ENCODE data around the gene AUTS2.

AUTS2 gene

DNA sequence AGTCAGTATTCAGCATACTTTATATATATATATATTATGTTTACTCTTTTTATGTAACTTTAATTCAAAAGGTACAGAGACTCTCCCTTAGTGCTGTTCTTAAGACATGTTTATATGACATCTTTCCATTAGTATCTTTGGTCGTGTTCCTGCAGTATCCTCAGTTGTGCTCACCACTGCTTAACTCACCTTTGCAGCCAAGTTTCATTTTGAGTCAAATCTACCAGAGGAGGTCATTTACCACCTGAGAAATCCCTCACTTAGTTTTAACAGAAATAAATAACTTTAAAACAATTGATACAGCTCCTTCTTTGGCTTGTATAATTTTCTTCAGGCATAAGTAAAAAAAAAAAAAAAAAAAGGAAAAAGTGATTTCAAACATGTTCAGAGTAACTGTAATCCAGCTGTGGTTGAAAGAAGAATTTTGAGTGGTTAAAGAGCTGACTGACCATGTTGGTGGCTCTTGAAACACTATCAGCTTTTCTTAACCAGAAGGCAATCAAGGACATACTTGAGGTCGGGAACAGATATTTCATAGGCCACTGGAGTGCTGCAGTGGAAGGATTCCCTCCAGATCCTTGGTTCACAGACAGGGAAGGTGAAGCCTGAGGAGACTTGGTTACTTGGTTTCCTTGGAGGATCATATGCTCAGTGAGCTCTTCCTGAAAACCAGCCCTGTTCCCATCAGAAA, 116.8 kb downstream of the AUTS2 start:
- FAIRE-seq, result no peak
- DNase-seq (ENCODE audit: low spot score), result no peak

DNA sequence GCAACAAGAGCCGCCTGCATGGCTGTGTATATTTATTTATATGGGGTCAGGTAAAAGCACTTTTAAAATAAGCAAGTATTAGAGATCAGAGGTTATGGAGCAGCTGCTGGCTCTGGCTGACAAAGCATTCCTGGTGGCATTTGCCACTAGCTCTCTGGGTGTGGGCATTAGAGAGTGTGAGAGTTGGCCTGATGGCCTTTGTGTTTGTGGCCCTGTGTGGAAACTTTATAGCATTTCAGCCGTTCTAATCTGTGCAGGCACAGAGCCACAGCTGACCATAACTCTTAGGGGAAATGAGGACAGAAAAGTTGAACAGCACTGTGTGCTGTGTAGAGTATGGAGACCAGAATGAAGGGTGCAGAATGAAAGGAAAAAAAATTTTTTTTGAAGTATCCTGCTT, 118.9 kb downstream of the AUTS2 start:
- no peak for FAIRE-seq

DNA sequence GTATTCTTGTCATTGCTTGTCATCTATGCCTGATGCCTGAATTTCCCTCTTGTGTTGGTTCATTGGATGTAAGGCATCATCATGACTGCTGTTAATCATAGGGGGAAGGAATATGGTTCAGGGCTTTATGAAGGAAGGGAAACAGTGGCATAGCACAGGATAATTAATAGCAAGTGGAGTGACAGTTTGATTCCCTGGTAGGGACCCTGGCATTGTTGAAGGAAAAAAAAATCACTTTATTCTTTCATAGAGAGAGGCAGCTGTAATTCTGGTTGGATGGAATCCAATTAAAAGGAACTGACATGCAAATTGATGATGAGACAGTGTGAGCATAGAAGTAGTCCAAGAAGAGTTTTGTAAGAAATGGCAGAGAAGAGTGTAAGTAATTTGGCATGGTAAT, 121.4 kb downstream of the AUTS2 start:
- FAIRE-seq, result no peak

More for the DNA sequence above, 118.9 kb downstream of the AUTS2 start:
- DNase-seq (ENCODE audit: low spot score), result no peak

DNA sequence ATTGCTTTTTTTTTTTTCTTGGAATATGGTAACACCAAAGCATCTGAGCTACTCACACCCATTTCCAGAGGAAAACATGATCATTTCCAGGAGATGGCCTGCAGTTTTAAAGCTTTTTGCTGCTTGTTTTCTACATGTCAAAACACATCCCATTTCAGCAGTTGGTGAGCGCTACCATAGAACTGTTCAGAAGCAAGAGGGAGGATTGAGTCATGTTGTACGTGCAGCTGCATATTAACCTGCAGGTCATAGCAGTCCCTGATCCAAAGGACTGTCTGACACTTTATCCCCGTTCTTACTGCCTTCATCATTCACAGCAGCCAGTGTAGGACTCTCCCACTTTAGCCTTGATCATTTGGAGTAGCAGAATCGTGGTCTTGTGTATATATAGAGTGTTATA, 124.6 kb downstream of the AUTS2 start:
- DNase-seq (ENCODE audit: low spot score) (no peak), FAIRE-seq (no peak)

More for the DNA sequence above, 121.4 kb downstream of the AUTS2 start:
- DNase-seq (ENCODE audit: low spot score), result no peak

DNA sequence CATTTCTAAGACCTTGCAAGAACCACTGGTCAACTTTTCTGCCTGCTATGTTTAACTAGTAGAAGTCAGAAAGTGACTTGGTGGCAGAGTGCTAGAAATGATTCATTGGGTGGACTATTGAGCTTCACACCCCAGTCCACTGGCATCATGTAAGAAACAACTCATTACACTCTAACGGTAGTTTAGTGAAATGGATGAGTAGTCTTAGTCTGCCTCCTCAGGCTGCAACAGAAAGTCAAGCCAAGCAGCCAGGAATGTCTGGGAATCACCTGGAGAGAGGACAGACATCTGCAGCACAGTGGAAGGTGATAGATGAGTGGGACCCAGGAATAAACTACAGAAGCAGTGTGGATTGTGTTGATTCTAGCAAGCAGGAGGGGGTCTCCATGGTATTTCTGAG, 125.4 kb downstream of the AUTS2 start:
- FAIRE-seq, result no peak
- DNase-seq (ENCODE audit: low spot score), result no peak

DNA sequence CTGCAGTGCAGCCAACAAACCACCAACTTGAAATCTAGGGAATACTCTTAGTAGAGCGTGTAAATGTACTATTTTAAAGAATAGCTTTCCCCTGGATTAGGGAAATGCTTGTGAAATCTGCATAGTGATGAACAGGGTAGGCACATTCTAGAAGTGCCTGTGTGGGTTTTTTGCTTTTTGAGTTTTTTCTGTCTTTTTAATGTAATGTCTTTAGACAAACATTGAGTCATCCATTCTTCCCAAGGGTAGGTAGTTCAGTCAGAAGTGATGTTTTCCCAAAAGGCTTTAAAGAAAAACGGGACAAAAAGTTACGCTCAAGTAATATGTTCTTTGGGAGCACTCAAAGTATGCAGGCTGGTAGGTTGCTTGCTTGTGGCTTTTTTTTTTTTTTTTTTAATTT, 130.0 kb downstream of the AUTS2 start:
- no peak for DNase-seq (ENCODE audit: low spot score)
- no peak for FAIRE-seq

DNA sequence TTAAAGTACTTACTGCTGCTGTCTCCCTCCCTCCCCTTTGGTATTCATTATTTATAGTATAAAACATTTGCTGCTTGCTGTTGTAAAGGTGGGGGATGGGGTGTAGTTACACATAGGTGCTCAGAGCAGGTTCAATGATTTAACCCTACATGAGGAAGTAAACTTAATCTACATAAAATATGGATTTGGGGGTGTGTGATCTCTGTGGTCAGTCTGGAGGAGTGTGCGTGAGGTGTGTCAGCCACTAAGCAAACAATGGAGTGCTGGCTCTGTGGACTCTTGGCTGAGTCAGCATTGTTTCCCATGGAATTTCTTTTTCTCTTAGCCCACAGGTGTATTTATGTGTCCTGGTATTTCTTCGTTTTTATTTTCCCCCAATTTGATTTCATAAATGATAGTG, 133.9 kb downstream of the AUTS2 start:
- FAIRE-seq, result no peak

DNA sequence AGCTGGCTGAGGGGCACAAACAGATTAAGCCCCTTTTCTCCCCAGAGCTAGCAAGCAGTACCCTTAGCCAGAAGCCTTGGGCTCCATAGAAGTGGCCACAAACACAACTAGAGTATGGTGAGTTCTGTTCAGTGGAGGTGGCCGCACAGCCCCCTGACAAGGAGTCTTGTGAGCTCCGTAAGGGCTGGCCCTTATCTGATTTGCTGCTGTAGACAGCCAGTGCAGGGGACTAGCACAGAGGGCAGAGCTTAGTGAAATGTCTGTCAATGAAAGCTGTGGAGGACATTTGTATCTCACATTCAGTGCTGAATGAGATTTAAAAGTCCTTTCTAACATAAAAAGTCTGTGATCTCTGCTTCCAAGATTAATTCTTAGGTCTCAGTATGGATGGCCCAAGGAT, 137.3 kb downstream of the AUTS2 start:
- DNase-seq (ENCODE audit: low spot score) (no peak), FAIRE-seq (no peak)

More for the DNA sequence above, 133.9 kb downstream of the AUTS2 start:
- peak; percentile 11 for DNase-seq (ENCODE audit: low spot score)

DNA sequence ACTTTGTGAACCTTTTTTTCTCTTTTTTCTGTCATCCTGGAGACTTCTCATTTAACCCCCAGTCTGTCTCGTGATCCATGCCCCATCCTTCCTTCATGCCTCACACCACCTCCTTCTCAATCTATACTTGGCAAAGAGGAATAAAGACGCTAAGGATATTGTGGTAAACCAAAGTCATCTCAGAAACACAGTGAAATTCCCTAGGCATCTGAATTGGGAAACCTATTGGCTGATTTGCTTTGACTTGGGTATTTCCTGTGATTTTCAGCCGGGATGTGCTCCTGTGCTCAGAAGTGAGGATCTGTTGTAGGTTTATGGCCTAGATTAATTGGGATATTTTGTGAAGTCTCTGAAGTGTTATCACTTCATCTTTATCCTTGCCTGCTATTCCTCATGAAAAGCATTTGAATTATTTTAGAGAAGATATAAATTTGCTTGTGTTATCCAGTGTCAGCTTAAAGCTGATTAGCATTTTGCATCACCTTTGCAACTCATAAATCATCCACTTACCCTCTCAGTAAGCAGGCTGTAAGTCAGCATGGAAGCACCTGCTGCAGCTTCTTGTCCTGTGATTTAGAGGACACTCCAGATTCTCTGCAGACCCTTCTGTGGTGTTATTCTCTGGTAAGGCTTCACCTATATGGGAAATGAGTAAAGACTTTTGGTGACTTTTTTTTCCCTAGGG, 138.0 kb downstream of the AUTS2 start:
- no peak for FAIRE-seq
- no peak for DNase-seq (ENCODE audit: low spot score)

DNA sequence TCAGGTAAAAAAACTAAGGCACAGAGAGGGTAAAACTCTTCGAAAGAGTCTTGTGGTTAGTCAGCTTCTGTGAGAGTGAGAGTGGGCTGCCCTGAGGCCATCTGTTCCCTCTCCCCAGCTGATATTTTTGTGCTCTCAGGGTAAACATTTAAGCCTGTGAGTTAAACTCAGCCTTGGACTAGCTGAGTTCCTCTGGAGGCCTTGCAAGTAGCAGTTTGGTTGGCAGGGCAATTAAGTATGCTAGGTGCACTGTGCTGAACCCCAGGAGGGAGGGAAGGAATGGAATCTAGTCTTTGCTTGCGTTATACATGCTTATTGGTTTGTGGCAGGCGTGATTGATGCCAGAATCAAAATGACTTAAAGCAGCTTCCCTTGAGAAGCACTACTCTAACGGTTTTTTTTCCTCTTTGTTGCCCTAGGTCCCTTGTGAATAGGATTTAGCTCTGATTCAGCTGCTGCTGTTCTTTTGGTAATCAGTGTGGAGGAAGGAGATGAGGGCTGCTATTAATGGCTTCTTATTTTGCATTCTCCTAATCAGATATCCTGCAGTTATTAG, 140.2 kb downstream of the AUTS2 start:
- FAIRE-seq (no peak), DNase-seq (ENCODE audit: low spot score) (no peak)

DNA sequence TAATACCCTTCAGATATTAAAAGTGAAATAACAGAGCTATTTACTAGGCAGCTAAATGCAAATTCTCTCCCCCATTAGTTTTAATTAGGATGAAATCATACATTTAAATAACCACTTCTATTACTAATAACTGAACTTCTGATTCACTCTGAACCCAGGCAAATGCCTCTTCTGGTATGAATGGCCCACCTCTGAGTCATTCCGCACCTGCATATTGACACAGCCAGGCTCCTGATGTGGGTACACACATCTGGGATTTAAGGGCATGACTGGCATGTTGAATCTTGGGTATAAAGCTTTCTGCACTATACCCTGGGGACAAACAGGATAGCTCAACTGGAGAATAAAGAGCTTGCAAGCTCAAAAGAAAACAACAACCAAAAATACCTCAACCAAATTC, 140.9 kb downstream of the AUTS2 start:
- no peak for DNase-seq (ENCODE audit: low spot score)
- FAIRE-seq, result no peak

DNA sequence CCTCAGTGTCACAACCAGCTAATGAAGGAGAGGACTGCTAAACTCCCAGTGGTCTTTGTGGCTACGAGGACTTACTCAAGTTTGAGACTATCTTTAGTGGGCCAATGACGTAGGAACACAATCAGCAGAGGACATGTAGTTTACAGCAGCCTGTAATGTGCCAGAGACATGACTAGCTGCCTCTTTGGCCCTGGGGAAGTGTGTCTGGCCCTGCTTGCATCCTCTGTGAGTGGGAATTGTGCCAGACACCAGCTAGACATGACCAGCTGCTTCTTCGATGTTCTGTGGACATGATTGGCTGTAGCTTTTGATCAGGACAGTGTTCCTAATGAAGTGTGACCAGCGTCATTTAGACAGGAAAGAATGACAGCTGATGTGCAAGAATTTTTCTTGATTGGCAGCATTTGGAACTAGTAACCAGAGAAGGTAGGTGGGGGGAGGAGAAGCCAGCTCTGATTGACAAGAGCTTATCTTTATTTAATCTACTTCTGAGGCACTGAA, 141.7 kb downstream of the AUTS2 start:
- DNase-seq (ENCODE audit: low spot score), result no peak
- no peak for FAIRE-seq

DNA sequence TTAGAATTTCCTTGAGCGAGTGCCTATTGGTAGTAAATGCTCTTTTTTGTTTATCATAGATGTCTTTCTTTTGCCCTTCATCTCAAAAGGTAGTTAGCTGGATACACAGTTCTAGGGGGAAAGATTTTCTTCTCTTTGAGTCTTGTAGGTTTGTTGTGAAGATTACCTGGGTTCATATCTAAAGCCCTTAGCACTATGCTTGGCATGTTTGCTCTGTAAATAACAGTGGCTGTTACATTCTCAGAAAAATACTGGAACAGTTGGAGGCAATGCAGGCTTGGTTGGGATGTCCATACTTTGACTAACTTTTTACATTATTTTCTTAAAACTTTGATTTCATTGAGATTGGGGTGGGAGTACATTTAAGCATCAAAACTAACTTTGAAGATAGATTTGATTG, 144.0 kb downstream of the AUTS2 start:
- FAIRE-seq, result no peak
- DNase-seq (ENCODE audit: low spot score), result no peak

DNA sequence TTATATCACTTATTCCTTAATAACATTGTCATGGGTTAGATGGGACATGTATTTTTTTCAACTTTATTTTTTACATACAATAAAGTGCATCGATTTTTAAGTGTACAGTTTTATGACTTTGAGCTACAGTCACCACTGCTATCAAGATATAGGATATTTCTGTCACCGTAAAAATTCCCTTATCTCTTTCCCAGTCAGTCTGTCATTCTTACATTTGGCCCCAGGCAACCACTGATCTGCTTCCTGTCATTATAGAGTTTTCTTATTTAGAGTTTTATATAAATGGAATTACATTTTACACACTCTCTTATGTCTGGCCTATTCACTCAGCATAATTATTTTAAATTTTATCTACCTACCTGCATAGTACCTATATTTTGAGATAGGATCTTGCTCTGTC, 145.2 kb downstream of the AUTS2 start:
- FAIRE-seq (no peak), DNase-seq (ENCODE audit: low spot score) (no peak)

DNA sequence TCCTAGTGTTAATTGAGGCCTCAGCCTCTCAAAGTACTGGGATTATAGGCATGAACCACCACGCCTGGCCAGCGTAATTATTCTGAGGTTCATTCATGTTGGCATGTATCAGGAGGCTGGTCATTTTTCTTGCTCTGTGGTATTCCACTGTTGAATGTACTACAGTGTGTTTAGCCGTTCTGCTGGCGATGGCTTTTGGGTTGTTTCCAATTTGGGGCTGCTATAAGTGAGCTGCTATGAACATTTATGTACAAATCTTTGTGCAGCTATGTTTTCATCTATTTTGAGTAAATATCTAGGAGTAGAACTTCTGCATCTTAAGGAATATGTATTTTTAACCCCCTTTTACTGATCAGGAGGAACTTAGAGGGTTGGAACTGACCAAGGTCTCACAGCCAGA, 145.8 kb downstream of the AUTS2 start:
- DNase-seq (ENCODE audit: low spot score), result no peak
- no peak for FAIRE-seq

DNA sequence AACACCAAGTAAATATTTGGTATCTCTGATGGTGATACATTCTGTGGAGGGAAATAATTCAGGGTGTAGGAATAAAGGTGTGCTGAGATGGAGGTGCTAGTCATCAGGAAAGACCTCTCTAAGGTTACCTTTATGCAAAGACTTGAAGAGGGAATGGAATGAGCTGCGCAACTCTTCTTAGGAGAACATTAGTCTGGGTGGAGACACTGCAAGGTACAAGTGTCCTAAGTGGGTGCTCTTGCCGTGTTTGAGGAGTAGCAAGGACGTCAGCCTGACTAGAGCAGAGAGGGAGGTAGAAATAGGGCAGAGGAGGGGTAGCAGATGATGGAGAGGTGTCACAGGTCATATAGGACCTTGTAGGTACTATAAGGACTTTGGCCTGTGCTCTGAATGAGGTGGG, 148.1 kb downstream of the AUTS2 start:
- DNase-seq (ENCODE audit: low spot score), result no peak
- no peak for FAIRE-seq

DNA sequence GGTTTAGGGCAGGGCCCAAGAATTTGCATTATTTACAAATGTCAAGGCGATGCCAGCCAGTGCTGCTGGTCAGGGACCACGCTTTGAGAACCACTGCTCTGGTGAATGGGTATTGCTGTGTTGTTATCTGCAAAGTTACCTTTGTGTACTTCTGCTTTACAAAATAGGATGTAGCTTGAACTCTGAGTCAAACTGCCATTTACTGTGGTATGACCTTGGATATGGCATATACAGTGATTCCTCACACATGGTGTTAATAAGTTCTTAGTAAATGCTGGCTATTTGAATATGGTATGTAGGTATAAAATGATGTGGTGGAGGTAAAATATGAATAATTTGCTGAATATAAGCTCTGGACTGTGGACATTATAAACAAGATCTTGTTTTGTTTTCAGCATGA, 148.9 kb downstream of the AUTS2 start:
- FAIRE-seq (no peak), DNase-seq (ENCODE audit: low spot score) (no peak)

DNA sequence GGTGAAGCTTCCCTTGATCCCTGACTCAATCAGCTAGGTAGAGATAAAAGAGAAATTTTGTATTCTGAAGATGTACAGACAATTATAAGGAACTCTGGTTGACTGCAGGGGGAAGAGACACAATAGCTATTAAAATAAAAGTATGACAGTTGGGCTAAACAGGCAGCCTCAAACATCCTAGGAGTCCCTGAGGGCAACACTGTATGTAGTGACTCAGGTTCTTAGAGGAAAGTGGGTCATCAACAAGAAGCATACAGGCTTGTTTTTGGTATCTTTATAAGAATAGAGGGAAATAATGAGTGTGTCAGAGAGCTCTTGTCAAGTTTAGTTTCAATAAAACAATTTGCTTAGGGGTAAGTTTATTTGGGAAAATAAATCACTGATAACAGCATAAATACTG, 150.3 kb downstream of the AUTS2 start:
- FAIRE-seq, result no peak
- no peak for DNase-seq (ENCODE audit: low spot score)

DNA sequence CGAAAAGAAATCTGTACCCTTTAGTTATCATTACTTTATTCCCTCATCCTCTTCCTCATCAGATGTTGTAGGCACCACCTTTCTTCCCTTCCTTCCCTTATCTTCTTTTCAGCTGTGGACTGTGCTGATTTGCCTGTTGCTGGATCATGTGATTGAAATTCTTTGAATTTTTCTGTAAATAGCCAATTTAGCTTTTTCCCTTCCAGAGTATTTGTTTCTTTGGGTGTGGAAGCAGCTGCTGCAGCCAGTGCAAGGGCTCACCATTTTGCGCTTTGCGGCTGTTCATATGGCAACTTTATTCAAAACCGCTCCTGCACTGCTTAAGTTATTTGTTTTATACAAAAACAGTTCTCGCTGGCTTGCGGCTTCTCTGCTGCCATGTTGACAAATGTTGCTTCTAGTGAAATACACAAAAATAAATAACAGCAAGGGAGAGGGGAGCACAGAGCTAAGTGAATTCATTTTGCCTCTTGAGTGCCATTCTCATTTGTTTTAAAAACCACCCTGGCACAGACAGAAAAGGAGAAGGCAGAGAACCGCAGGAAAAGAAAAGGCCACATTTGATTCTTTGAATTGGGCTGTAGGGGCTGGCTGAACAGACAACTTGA, 151.2 kb downstream of the AUTS2 start:
- FAIRE-seq (no peak), DNase-seq (ENCODE audit: low spot score) (no peak)

DNA sequence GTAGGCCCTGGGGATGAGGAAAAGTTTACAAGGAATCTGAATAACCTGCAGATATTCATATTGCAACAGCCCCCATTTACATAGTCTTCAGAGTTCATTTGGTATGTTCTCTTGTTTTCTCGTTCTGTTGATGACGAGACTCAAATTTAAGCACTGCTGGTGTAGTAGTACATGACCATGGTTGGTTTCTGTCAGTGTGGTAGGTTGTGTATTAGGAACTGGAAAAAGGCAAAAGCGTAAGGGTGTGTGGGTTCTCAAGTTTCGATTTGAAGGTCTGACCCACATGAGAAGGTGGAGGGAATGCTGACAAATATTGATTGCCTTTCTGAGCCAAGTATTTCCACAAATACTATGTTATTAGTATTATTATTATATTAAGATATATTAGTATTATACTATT, 151.7 kb downstream of the AUTS2 start:
- FAIRE-seq (no peak), DNase-seq (ENCODE audit: low spot score) (no peak)

DNA sequence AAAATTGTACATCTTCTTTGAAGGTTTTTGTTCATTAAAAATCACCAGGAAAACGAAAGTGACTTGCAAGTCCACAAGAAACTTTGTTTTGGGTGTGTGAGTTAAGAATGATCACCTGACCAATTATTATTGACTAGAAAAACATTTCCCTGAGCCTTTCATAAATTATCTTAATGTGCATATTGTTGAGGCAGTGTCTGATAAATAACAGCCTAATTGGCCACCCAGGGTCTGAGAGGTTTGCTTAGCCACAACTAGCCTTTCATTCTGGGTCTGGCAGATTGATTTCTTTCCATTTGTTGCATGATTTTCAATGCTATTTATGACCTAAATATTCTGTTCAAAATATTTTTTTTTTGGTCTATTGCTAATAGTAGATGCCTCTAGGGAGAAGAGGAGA, 152.8 kb downstream of the AUTS2 start:
- no peak for DNase-seq (ENCODE audit: low spot score)
- no peak for FAIRE-seq

DNA sequence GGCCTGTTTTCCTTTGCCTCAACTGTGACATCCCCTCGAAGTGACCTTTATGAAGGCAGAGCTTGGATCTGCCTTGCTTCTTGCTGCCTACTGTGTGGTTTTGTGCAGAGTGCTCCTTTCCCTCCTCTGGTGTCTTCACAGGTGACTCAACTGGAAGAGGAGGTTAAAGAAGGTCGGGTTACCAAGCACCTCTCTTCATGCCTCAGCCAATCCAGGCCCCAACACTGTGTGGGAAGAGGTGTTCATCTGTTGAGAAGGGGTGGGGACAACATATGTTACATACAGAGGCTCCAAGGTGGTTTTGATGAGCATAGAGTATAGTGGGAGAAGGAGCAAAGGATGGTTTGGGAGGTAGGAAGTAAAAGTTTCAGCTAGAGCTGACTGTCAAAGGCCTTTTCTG, 155.7 kb downstream of the AUTS2 start:
- DNase-seq (ENCODE audit: low spot score), result no peak
- no peak for FAIRE-seq
